GM19023 (cell line): Measurements from ENCODE around the gene HOXA1.

Experiments
- ATAC-seq: cut with Tn5 transposase; IDR thresholded peaks from one replicate; pipeline ENCODE4 v1.9.1; 2021; ENCODE audit warnings: mild to moderate bottlenecking, moderate library complexity; ENCODE audit not compliant: unreplicated experiment

Gene HOXA1

DNA sequence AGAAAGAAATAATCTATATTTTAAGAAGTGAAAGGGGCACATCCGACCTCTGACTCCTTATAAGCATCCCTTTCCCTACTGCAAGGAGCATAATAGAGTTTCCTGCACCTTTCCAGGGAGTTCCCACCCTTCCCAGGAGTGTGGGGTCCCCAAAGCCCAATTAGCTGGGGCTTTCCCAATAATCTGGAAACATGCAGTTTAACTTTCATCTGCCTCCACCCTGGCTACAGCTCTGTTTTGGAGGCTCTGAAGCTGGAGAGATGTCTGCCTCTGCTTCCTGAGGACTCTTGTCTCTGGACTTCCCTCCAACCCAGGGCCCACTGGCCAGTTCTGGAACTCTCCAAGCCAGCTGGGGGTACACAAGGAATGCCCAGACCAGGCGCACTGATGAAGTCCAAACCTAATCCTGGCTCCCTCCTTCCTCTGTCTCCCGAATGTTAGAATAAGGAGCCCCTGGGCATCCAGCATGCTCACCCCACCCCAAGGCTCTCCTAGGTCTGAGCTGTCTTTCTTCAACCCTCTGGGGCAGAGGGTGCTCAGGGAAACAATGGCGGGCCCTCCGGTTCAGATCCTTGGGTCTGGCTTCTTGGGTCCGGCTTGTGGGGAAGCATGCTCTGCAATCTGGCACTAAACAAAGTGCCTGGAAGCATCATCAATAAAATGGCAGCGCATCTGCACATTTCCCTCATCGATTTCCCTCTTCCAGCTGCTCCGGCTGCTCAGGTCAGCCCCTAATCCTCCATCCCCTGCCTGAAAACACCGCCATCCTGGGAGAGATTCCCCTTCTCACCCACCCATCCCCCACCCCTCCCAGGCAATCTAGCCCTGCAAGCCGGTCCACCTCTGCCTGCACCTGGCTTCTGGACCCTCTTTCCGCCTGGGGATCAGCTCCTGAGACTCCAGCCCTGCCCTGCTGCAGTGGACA, 21.4 kb upstream of the HOXA1 start:
- no peak for ATAC-seq

DNA sequence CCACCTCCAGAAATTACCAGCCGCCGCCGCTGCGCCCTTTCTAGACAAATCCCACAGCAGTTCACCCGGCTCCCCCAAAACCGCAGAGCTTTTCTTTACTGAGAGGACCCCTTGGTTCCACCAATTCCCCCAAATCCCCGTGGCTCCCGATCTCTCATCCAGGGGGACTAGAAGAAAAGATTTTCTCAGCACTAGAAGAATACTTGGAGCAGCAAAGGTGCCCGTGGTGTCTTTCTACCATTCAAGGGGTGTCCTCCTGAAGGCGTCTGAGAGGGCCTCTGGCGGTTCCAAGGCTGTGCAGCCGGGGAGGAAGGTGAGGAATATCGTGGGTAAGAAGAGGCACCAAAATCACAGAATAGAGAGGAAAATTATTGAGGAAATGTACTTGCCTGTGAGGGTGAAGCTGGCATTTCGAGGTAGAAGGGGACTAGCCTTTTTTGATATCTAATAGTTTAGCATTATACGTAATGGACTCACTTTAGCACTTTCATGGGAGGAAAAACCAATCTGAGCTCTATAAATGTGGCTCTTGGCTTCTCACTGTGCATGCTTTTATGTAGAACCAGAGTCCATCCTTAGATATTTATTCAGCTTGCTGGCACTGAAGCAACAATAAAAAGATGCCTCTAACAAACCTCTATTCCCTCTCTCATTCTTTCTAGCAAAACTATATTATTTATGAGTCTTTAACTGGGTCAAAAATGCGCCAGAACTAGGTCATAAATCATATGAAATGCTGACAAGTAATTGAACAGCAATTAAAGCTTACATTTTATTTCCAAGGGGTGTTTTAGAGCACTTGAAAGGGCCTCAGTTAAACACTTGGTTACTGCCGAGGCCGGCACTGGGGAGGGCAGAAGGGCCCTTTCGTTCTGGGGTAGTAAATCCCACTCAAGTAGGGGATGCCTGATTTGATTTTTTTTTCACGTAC, 20.5 kb upstream of the HOXA1 start:
- no peak for ATAC-seq

DNA sequence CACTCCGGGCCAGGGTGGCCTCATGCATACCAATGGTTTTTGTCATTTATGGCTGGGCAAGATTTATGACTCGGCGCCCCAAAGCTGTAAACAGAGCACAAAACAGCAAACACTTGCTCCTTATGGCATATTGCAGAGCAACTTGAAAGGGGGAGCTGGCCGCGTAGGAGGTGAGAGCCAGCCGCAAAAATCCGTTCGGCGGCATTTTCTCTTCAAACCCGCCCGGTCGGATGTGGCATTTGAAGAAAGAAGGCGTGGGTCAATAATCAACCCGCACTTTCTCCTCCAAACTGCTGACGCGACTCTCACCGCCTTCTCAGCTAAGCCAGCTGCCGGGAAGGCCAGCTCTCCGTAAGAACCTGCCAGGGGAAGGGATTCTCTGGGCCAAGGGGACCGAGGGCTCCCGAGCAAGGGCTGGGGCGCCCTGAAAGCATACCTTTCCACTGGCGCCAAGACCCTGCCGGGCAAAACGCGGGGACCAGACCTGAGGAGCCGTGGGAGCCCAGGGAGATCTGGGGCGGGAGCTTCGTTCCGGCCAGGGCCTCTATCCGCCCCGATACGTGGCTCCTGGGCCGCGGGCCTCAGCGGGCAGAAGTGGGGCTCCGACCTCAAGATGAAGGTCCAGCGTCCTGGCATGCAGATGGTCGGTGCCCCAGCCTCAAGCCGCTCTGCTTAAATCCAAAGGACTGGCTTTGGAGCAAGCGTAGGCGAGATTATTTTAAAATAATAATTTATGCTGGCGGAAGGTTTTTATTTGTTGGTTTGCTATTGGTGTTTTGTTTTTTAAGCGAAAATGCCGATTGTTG, 19.6 kb upstream of the HOXA1 start:
- no peak for ATAC-seq

DNA sequence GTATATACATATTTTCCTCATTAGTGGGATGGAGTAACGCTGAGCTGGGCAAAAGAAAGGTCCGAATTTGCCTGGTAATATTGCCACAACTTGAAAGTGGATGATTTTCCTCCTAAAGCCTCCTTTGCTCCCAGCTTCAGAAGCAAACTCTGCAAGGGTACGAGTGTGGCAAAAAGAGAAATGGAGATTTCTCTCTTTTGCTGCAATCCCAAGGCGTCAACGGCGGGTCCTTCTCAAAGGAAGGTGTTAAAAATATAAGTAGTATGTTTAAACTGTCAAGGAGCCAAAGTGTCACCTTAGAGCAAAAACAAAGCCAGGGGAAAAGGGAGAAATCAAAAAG, 19.1 kb upstream of the HOXA1 start:
- ATAC-seq = no peak

DNA sequence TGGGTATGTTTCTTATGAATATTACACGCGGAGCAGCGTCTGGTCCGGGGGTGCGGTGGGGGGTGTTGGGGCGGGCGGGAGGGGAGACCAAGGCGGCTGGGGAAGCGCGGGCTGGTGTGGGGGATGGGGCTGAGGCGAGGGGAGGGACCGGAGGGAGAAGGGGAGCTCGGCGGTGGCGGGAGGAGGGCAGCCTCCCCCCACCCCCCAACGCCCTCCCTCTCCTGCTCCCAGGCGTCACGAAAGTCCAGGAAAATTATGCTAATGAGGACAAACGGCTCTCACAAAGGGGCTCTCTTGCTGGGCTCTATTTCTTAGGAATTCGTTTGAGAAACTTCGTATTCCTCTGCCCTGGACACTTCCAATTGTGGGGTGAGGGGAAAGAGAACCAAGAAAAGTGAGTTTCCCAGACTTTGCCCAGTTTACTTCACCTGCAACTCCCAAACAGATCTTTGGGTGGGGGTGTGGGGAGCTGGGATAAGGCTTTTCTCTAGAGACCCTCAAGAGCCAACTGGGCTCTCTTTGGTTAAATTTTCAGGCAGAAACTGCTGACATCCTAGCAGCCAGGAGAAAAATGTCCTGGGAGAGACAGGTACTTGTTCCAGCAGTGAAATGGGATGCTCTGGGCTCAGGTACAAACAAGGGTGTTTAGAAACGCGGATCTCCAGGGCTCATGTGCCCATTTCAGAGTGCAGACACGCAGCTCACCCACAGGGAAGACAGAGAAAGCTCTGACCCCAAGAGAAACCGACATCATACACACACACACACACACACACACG, 18.4 kb upstream of the HOXA1 start:
- no peak for ATAC-seq

DNA sequence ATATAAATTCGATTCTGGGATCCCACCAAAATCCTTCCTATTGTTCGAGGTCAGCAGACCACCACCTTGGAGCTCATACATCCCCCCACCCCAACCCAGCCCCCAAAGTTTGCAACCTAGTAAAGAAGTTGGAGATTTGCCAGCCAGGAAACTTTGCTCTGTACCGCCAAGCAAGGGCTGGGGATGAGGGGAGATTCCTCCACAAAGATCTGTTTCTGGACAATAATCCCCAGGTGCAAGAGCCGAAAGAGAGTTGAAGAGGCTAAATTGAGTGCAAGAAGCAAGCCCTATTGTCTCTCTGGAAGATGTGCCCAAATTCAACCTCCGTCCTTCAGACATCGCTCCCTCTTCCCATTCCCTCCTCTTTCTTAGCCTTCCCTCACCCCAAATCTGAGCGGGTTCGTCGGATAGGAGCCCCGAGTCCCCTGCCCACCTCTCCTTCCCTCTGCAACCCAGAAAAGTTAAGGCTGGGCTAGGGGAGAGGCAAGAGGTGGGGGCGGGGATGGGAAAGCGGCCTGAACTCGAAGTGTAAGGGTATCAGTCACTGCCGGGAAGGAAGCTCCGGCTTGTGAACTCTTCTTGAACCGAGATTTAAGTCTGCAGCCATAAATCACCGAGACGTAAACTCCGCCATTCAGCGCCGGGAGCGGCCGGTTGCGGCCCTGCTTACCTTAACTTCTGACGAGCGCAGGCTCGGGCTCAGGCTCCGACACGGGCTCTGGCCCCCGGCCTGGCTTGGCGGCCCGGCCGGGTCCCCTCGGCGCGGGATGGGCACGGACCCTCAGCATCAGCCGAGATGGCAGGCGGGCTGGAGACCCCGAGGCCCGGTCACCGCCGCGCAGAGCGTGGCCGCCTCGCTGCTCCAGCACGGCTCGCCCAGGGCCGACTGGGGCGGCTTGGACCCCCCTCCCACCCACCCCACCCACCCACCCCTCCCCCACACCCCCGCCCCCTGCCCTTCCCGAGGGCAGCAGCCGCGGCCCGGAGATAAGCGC, 17.5 kb upstream of the HOXA1 start:
- no peak for ATAC-seq

DNA sequence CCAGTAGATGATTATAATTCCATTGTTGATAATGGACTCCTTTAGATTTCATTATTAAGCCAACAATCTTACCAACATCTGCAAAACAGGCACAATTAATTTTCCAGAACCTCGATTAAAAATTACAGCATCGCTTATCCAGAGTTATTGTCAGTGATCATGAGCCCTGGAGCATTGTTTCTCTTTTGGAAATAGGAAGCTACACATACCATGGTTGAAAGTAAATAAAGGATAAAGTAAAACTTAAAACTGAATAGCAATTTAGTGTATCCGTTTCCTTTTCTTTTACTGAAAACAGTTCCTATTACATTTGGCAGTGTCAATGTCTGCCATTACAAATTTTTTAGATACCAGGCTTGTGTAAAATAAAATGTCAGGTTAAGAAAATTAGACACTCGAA, 16.6 kb upstream of the HOXA1 start:
- ATAC-seq = no peak

DNA sequence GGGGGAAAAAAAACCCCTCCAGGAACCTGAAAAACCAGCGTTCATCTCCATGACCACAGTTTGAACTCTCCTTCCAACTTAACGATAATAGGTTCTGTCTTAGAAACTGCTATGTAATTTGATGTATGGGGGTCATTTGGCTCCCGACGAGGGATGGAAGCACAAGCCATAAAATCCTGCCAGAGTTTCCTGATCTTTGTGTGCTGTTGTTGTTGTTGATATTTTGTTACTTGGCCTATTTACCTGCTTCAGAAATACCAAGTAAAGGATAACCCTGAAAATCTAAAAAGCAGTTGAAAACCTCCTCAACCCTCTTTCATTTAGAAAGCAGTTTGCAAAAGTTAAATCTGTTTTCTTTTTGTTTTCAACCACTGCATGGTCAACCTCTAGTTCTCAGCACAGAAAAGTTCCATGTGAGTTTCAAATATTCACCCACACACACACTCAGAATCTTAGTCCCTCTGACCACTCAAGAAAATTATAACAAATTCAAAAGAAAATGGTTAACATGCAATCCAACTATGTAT, 16.0 kb upstream of the HOXA1 start:
- ATAC-seq = no peak

DNA sequence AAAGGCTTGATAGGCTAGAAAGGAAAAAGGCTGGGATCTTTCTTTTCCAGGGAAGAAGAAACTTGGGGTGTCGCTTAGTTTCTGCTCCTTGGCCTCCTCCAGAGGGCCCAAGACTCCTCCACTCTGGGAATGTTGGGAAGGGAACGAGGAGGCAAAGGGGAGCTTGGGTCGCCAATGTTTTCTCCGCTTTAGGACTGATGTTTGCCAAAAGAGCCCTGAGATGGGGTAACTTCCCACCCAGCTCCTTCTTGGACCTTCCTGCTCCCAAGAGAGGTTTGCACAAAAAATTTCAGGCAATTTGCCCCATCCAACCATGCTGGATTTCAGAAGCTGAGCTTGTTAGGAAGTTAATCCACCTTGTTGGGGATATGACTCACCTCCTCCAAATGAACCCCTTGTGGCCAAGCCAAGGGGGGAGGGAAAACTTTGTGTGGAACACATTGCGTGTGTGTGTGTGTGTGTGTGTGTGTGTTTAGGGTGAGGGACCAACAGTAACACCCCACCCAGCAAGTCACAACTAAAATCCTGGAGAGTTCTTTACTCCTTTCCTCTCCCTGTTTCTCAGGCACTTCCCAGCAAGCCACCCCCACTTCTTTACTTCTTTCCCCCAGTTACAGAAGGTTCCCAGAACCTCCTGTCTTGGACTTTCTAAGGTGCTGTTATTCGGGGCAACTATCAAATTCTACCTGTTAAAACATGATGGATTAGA, 15.4 kb upstream of the HOXA1 start:
- ATAC-seq = no peak

DNA sequence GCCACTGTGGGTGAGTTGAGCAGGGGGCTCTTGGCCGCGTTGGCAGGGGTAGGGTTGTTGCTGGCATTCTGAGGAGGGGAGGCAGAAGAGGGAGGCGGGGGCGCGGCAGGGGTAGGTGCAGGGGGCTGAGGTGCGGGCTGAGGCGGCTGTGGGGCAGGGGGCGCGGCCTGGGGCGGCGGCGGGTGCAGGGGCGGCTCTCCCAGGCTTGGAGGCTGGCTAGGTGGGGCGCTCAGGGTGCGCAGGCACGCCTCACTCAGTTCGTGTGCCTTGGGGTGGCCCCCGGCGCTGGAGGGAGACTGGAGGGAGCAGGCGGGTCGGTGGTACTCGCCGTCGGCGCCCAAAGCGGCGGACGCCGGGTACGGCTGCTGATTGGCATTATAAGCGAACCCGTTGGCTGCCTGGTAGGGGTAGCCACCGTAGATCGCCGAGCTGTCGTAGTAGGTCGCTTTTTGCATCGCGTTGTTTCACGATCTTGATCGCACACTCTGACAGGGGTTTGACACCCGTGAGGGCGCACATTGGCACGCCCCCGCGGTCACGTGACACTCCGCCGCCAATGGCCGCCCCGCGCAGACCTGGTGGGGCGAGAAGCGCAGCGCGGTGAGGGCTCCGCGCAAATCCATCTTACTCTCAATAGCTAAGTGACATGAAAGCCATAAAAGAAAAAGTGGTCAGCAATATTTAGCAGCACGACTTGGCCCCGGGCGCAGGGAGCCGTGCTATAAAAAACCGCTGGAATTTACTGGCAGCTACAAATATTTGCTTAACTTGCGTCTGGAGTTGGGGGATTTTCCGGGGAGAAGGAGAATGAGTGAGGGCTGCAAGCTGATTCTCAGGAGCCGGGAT, 14.6 kb upstream of the HOXA1 start:
- ATAC-seq = no peak

DNA sequence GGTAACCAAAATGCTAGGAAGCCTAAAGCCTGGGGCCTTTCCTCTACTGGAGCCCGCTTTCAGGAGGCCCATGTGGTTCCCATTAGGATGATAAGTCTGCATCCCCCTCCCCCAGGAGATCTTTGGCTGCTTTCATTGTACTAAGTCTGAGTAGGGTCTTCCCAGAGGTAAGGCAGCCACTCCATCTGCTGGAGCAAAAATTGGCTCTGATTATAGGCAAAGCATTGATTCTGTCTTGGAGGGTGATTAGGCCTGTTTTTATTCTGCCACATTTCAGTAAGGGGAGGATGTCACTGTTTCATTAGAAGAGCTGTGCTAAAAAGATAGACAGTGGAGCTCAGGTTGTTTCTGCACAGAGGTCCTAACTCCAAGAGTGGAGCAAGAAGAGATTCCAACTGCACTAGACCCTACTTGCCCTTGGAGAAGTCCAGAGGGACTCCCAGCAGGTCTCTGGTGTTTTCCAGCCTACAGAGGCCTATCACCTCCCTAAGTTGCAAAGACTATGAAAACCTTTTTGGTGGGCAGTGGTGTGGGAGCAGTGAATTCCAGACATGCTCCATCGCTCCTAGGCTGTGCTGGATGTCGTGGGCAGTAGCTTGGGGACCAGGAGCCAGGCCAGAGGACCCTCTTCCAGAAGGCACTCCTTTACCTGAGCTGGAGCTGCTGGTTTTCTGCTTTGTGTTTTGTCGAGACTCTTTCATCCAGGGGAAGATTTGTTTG, 13.8 kb upstream of the HOXA1 start:
- no peak for ATAC-seq

DNA sequence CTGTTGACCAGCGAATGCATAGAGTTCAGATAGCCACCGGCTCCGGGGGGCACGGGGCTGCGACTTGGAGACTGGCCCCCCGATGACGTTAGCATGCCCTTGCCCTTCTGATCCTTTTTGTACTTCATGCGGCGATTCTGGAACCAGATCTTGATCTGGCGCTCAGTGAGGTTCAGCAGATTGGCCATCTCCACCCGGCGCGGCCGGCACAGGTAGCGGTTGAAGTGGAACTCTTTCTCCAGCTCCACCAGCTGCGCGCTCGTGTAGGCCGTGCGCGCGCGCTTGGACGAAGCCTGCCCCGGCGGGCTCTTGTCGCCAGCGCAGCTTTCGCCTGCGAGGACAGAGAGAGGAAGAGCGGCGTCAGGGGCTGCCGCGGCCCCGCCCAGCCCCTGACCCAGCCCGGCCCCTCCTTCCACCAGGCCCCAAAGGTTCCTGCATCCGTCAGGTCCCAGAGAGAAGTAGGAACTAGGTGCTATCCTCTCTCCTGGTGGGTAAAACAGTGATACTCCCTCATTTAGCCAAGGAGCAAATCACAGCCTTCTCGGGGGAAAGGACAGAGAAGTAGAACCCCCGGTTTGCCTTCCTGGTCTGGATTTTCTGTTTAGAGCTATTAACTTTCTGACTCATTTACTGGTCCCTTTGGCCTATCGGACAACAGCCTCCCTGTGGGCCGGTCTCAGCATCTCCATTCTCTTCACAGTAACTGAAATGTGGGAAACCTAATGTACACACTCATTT, 12.8 kb upstream of the HOXA1 start:
- ATAC-seq = no peak

DNA sequence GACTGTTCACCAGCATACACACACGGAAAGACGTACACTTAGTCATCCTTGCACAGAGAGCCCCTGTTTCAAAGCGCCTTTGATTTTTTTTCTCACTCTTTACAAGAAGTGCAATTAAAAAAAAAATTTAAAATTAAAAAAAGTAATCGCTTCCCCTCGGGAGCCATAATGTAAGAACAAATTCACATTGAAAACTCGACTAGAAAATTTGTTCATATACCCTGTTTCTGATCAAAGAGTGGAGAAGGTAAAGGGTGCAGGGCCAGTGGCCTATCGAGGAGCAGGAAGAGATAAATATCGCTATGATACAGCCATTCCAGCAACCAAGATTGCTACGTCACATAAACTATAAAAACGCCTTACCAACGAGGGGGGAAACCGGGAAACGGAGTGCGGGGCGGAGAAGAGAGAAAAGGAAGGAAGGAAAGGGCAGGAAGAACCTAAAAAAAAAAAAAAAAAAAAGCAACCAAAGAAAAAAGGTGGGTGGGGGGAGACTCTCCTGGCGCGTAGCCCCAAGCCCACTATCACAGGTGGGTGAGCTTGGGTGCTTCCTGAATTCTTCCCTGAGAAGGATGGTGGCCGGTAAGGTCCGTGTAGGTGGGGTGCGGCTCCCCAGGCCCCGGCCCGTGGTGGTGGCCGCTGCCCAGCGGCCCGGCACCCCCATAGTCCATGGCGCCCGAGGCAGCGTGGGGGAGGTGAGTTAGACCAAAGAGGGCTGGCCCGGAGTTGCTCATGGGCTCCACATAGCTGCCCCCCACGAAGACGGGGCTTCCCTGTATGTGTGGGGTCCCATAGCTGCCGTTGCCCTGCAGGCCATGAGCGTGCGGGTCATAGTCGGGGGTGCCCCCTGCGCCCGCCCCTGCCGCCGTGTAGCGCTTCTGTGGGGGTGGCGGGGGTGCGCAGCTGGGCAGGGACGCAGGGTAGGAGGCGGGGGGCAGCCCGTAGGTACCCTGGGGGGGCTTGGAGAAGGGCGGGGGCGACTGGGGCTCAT, 11.9 kb upstream of the HOXA1 start:
- no peak for ATAC-seq

DNA sequence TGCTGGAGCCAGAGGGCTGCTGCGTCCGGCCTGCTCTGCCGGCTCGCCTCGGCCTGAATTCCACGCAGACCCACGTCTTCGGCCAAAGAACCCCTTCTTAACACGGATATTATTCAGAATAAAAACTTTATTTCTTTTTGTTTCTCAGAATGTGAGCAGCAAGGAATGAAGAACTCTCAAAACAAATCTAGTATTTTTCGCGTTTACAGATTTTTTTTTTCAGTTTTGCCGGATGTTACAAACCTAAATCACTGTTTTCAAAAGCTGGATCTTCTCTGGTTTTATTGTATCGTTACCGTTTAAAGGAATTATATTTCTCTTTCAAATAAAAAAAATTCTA, 11.1 kb upstream of the HOXA1 start:
- no peak for ATAC-seq
